WTC11 (cell line): ENCODE measurements around the gene DYSF. TPM values are rescaled to one million over a fixed set of nuclear protein-coding genes. Genes with fewer than 3 reads are reported as not detected.

Experiments
- ATAC-seq: fragments of 200-7000 bp; cut with Tn5 transposase; 2 replicates; pipeline ENCODE4 v1.10.0; 2021; ENCODE audit warnings: mild to moderate bottlenecking, moderate library complexity
- Bru-seq: library from RNA; stranded (reverse); fragments of 400-500 nt; gene quantifications from one replicate; lab custom pipeline; 2021; lab: Mats Ljungman, UMichigan
- CTCF ChIA-PET: fragments of 300-600 bp; sonication (Branson Sonifier 250); formaldehyde crosslinking; loops from one replicate; lab custom pipeline; 2021; ENCODE audit warnings: antibody characterized with exemption; lab: Charles Lee
- POLR2A ChIA-PET: fragments of 350-600 bp; sonication (Branson Sonifier 250); formaldehyde crosslinking; loops from one replicate; lab custom pipeline; 2021; ENCODE audit warnings: antibody characterized with exemption; lab: Charles Lee
- DNase-seq: peaks from one replicate; pipeline ENCODE4 v3.0.0; 2021; ENCODE audit warnings: low spot score
- H3K27ac Mint-ChIP-seq: 2 replicates; pipeline ENCODE4 v1.8.0; 2021; ENCODE audit warnings: mixed read lengths
- H3K27me3 Mint-ChIP-seq: 2 replicates; pipeline ENCODE4 v1.8.0; 2021; ENCODE audit warnings: low read depth, mild to moderate bottlenecking, moderate library complexity, mixed read lengths
- H3K36me3 Mint-ChIP-seq: 2 replicates; pipeline ENCODE4 v1.8.0; 2021; ENCODE audit warnings: mixed read lengths
- H3K4me1 Mint-ChIP-seq: 2 replicates; pipeline ENCODE4 v1.8.0; 2022; ENCODE audit warnings: mixed read lengths
- H3K4me3 Mint-ChIP-seq: 2 replicates; pipeline ENCODE4 v1.8.0; 2021; ENCODE audit warnings: mild to moderate bottlenecking, moderate library complexity, mixed read lengths
- H3K9me3 Mint-ChIP-seq: 2 replicates; pipeline ENCODE4 v1.8.0; 2021; ENCODE audit warnings: mixed read lengths
- ATF1 ChIP-seq: sonication (generic); formaldehyde crosslinking; IDR thresholded peaks from 2 replicates; pipeline ENCODE4 v1.8.1; 2023; ENCODE audit warnings: mild to moderate bottlenecking, moderate library complexity, missing genetic modification reagents
- CTCF ChIP-seq: fragments of 200-600 bp; IDR thresholded peaks from 2 replicates; pipeline ENCODE4 v1.8.0; 2022; ENCODE audit warnings: antibody characterized with exemption
- ELF4 ChIP-seq: sonication (generic); formaldehyde crosslinking; IDR thresholded peaks from 2 replicates; pipeline ENCODE4 v1.8.1; 2022; ENCODE audit warnings: low read depth, mild to moderate bottlenecking, moderate library complexity, missing genetic modification reagents
- ETV6 ChIP-seq: sonication (generic); formaldehyde crosslinking; IDR thresholded peaks from 2 replicates; pipeline ENCODE4 v1.8.1; 2022; ENCODE audit warnings: mild to moderate bottlenecking, missing genetic modification reagents
- FOXK1 ChIP-seq: sonication (generic); formaldehyde crosslinking; IDR thresholded peaks from 2 replicates; pipeline ENCODE4 v1.8.0; 2022; ENCODE audit warnings: mild to moderate bottlenecking, moderate library complexity, missing genetic modification reagents
- GABPB1 ChIP-seq: sonication (generic); formaldehyde crosslinking; IDR thresholded peaks from 2 replicates; pipeline ENCODE4 v1.8.1; 2023; ENCODE audit warnings: mild to moderate bottlenecking, missing genetic modification reagents
- GTF2I ChIP-seq: fragments of 250-450 bp; sonication (Bioruptor Pico); conservative IDR thresholded peaks from 2 replicates; pipeline ENCODE4 v1.4.0; 2021; ENCODE audit warnings: mild to moderate bottlenecking
- HMGA2 ChIP-seq: fragments of 250-450 bp; sonication (Bioruptor Pico); IDR thresholded peaks from 2 replicates; pipeline ENCODE4 v1.4.0; 2021; ENCODE audit warnings: mild to moderate bottlenecking, moderate library complexity
- HMGXB4 ChIP-seq: sonication (generic); formaldehyde crosslinking; IDR thresholded peaks from 2 replicates; pipeline ENCODE4 v1.8.1; 2023; ENCODE audit warnings: mild to moderate bottlenecking, moderate library complexity, missing genetic modification reagents
- IRF1 ChIP-seq: sonication (generic); formaldehyde crosslinking; IDR thresholded peaks from 2 replicates; pipeline ENCODE4 v1.8.0; 2023; ENCODE audit warnings: missing genetic modification reagents
- MXD4 ChIP-seq: fragments of 250-450 bp; sonication (Bioruptor Pico); IDR thresholded peaks from 2 replicates; pipeline ENCODE4 v1.8.0; 2021; ENCODE audit warnings: mild to moderate bottlenecking, moderate library complexity, borderline replicate concordance
- NFATC4 ChIP-seq: fragments of 250-450 bp; sonication (Bioruptor Pico); IDR thresholded peaks from 2 replicates; pipeline ENCODE4 v1.9.0; 2021; ENCODE audit warnings: mild to moderate bottlenecking
- NR2C2 ChIP-seq: sonication (generic); formaldehyde crosslinking; IDR thresholded peaks from 2 replicates; pipeline ENCODE4 v1.8.0; 2022; ENCODE audit warnings: mild to moderate bottlenecking, missing genetic modification reagents
- PREB ChIP-seq: sonication (generic); formaldehyde crosslinking; IDR thresholded peaks from 2 replicates; pipeline ENCODE4 v1.8.1; 2022; ENCODE audit warnings: mild to moderate bottlenecking, missing genetic modification reagents, moderate library complexity, borderline replicate concordance
- PRRX2 ChIP-seq: fragments of 250-450 bp; sonication (Bioruptor Pico); IDR thresholded peaks from 2 replicates; pipeline ENCODE4 v1.8.0; 2021; ENCODE audit warnings: mild to moderate bottlenecking
- RELA ChIP-seq: sonication (generic); formaldehyde crosslinking; IDR thresholded peaks from 2 replicates; pipeline ENCODE4 v1.8.1; 2022; ENCODE audit warnings: missing genetic modification reagents, mild to moderate bottlenecking, borderline replicate concordance
- SMAD3 ChIP-seq: sonication (generic); formaldehyde crosslinking; IDR thresholded peaks from 2 replicates; pipeline ENCODE4 v1.8.0; 2022; ENCODE audit warnings: missing genetic modification reagents, mild to moderate bottlenecking, borderline replicate concordance
- STAT6 ChIP-seq: sonication (generic); formaldehyde crosslinking; conservative IDR thresholded peaks from 2 replicates; pipeline ENCODE4 v1.8.1; 2023; ENCODE audit warnings: mild to moderate bottlenecking, low read depth, missing genetic modification reagents, moderate library complexity
- USF1 ChIP-seq: sonication (generic); formaldehyde crosslinking; IDR thresholded peaks from 2 replicates; pipeline ENCODE4 v1.8.0; 2022; ENCODE audit warnings: mild to moderate bottlenecking, missing genetic modification reagents
- ZNF263 ChIP-seq: sonication (generic); formaldehyde crosslinking; IDR thresholded peaks from 2 replicates; pipeline ENCODE4 v1.8.1; 2022; ENCODE audit warnings: low read depth, mild to moderate bottlenecking, moderate library complexity, missing genetic modification reagents
- ZNF512 ChIP-seq: sonication (generic); formaldehyde crosslinking; IDR thresholded peaks from 2 replicates; pipeline ENCODE4 v1.8.1; 2022; ENCODE audit warnings: missing genetic modification reagents, borderline replicate concordance
- ZNF671 ChIP-seq: fragments of 250-450 bp; sonication (Bioruptor Pico); IDR thresholded peaks from 2 replicates; pipeline ENCODE4 v1.8.0; 2021; ENCODE audit warnings: mild to moderate bottlenecking
- ZSCAN18 ChIP-seq: fragments of 250-450 bp; sonication (Bioruptor Pico); IDR thresholded peaks from 2 replicates; pipeline ENCODE4 v2.1.2; 2022; ENCODE audit warnings: mild to moderate bottlenecking, moderate library complexity
- long read RNA-seq, 3 experiments: library from RNA in 1 of 3; library from capped mRNA in 1 of 3; library from polyadenylated mRNA in 1 of 3; unstranded in 2 of 3; stranded (forward) in 1 of 3; transcript quantifications; one replicate each; pipeline ENCODE4 v2.0.0, GENCODE V29; 2021
- total RNA-seq: library from RNA; stranded (reverse); gene quantifications from 3 replicates; pipeline ENCODE4 v1.2.3, GENCODE V29; 2021

DYSF gene
- total RNA-seq (14.8 to 15.5 TPM (median 15.0 TPM) in 3 replicates), Bru-seq, nascent RNA (percentile 43 among the genes with signal in this experiment)
- long read RNA-seq, experiment 1, full-length matches to known transcripts, result 10 of 43 reads
- long read RNA-seq, experiment 1, partial matches to known transcripts, result 17 of 43 reads
- long read RNA-seq, experiment 1, other reads (novel, unspliced or antisense), result 16 of 43 reads
- long read RNA-seq, experiment 2, partial matches to known transcripts, result 10 of 17 reads
- long read RNA-seq, experiment 2, other reads (novel, unspliced or antisense), result 7 of 17 reads
- long read RNA-seq, experiment 3, partial matches to known transcripts, result 0 of 1 reads
- long read RNA-seq, experiment 3, other reads (novel, unspliced or antisense), result 1 of 1 reads

- ChIA-PET POLR2A (interaction anchor here (1.4 to 1.6 kb wide), 2 partner anchors 177 to 385 kb away, joined by 3 to 4 read pairs; partner anchors contain the start of gene NAGK), CTCF (interaction anchor here (1.0 to 10.2 kb wide), 12 partner anchors 11 to 350 kb away, joined by 3 to 108 read pairs (median 8); partner anchors contain the start of gene ZNF638)
- ATAC-seq (peak; percentile 51), DNase-seq (peak; percentile 80)
- no peaks in the 10 kb centered on the region for H3K9me3 Mint-ChIP-seq
- H3K4me1 Mint-ChIP-seq, result peaks cover 68% of the 10 kb centered on the region
- H3K36me3 Mint-ChIP-seq, result no peaks in the 10 kb centered on the region
- no peak within 1 kb of the TSS for H3K27ac Mint-ChIP-seq
- peaks cover 51% of the 10 kb centered on the region for H3K27me3 Mint-ChIP-seq
- peak within 1 kb of the TSS; percentile 65 for H3K4me3 Mint-ChIP-seq
- no peak for TF ChIP-seq ZNF512 (CRISPR knock-in tag)
- TF ChIP-seq FOXK1, result no peak
- no peak for TF ChIP-seq ELF4
- no peak for TF ChIP-seq PREB (CRISPR knock-in tag)
- no peak for TF ChIP-seq NFATC4 (CRISPR knock-in tag)
- no peak for TF ChIP-seq ETV6 (CRISPR knock-in tag)
- no peak for TF ChIP-seq MXD4 (CRISPR knock-in tag)
- TF ChIP-seq PRRX2 (CRISPR knock-in tag), result no peak
- TF ChIP-seq CTCF, result no peak
- TF ChIP-seq ZSCAN18 (CRISPR knock-in tag), result no peak
- no peak; the same call in none of the 2 replicates for TF ChIP-seq HMGXB4
- TF ChIP-seq NR2C2, result no peak
- TF ChIP-seq ATF1 (CRISPR knock-in tag), result no peak
- TF ChIP-seq GABPB1 (CRISPR knock-in tag), result no peak
- TF ChIP-seq HMGA2 (CRISPR knock-in tag), result no peak
- no peak for TF ChIP-seq ZNF263 (CRISPR knock-in tag)
- TF ChIP-seq ZNF671, result no peak
- peak; percentile 37; the same call in 1 of the 2 replicates for TF ChIP-seq USF1 (CRISPR knock-in tag)
- TF ChIP-seq SMAD3 (CRISPR knock-in tag), result peak; percentile 64; the same call in 1 of the 2 replicates
- TF ChIP-seq GTF2I (CRISPR knock-in tag), result no peak
- no peak for TF ChIP-seq STAT6 (CRISPR knock-in tag)
- TF ChIP-seq IRF1 (CRISPR knock-in tag), result 0 out of 2 replicates have a peak, but pooled peaks have one; percentile 2
- no peak for TF ChIP-seq RELA (CRISPR knock-in tag)
Observed at GRCh38 chr2:71453404-71454220, at the start of gene DYSF. Gene DYSF (plus strand): TSS chr2:71453561.
